IMR-90 (cell line): ENCODE results near the gene ACIN1. TPM values are rescaled to one million over a fixed set of nuclear protein-coding genes. Genes with fewer than 3 reads are reported as not detected.

Experiments
- ATAC-seq: fragments of 200-7000 bp; cut with Tn5 transposase; 2 replicates; pipeline ENCODE4 v1.9.1; 2020; ENCODE audit warnings: low read depth, mild to moderate bottlenecking, moderate library complexity
- BruUV-seq: library from RNA; stranded (reverse); fragments of 400-500 nt; replicated peaks from 2 replicates; lab custom pipeline; 2021; lab: Mats Ljungman, UMichigan
- CTCF ChIA-PET: fragments of 300-600 bp; formaldehyde crosslinking; extraction: SDS; loops from one replicate; lab custom pipeline; 2021; ENCODE audit warnings: antibody characterized with exemption; lab: Yijun Ruan, JAX
- POLR2A ChIA-PET: fragments of 300-600 bp; sonication (Branson Sonifier 250); formaldehyde crosslinking; loops from one replicate; lab custom pipeline; 2022; ENCODE audit warnings: antibody characterized with exemption; ENCODE audit not compliant: unreplicated experiment; lab: Charles Lee
- DNase-seq: peaks from one replicate; pipeline ENCODE4 v3.0.0; 2013
- H2AFZ ChIP-seq: replicated peaks from 2 replicates; pipeline ENCODE3; 2013; ENCODE audit warnings: low read length, mild to moderate bottlenecking; ENCODE audit not compliant: poor library complexity
- H2AK5ac ChIP-seq: 2 replicates; pipeline ENCODE4 v1.6.1; 2013; ENCODE audit warnings: low read depth, low read length, inconsistent platforms
- H2AK9ac ChIP-seq: replicated peaks from 2 replicates; pipeline ENCODE3; 2013; ENCODE audit warnings: mild to moderate bottlenecking, low read depth, low read length, moderate library complexity; ENCODE audit not compliant: poor library complexity
- H2BK120ac ChIP-seq: 2 replicates; pipeline ENCODE4 v1.6.1; 2013; ENCODE audit warnings: low read depth, low read length, inconsistent platforms
- H2BK15ac ChIP-seq: 3 replicates; pipeline ENCODE4 v1.6.1; 2013; ENCODE audit warnings: low read depth, low read length, inconsistent platforms
- H2BK20ac ChIP-seq: 2 replicates; pipeline ENCODE4 v1.6.1; 2013; ENCODE audit warnings: low read depth, mild to moderate bottlenecking, inconsistent platforms, low read length, moderate library complexity
- H2BK5ac ChIP-seq: 2 replicates; pipeline ENCODE4 v1.6.1; 2013; ENCODE audit warnings: mild to moderate bottlenecking, low read depth, low read length, inconsistent platforms; ENCODE audit not compliant: poor library complexity, severe bottlenecking
- H3K14ac ChIP-seq: replicated peaks from 2 replicates; pipeline ENCODE4 v1.6.1; 2013; ENCODE audit warnings: low read depth, low read length, inconsistent platforms
- H3K18ac ChIP-seq: 2 replicates; pipeline ENCODE4 v1.6.1; 2013; ENCODE audit warnings: low read depth, low read length, control low read depth
- H3K23ac ChIP-seq: 2 replicates; pipeline ENCODE4 v1.6.1; 2013; ENCODE audit warnings: low read depth, low read length, inconsistent platforms
- H3K27ac ChIP-seq: 2 replicates; pipeline ENCODE4 v1.5.1; 2013; ENCODE audit warnings: mild to moderate bottlenecking, control low read depth, low read length; ENCODE audit not compliant: insufficient read depth
- H3K27me3 ChIP-seq: 2 replicates; pipeline ENCODE4 v1.6.1; 2013; ENCODE audit warnings: low read length; ENCODE audit not compliant: control insufficient read depth, insufficient read depth
- H3K36me3 ChIP-seq: 2 replicates; pipeline ENCODE4 v1.6.1; 2013; ENCODE audit warnings: low read length, mixed read lengths; ENCODE audit not compliant: control insufficient read depth, insufficient read depth
- H3K4ac ChIP-seq: 2 replicates; pipeline ENCODE4 v1.6.1; 2013; ENCODE audit warnings: low read depth, low read length, inconsistent platforms
- H3K4me1 ChIP-seq: 2 replicates; pipeline ENCODE4 v1.6.1; 2013; ENCODE audit warnings: low read length, mixed read lengths; ENCODE audit not compliant: control insufficient read depth, insufficient read depth
- H3K4me2 ChIP-seq: 2 replicates; pipeline ENCODE4 v1.6.1; 2013; ENCODE audit warnings: low read depth, mild to moderate bottlenecking, control low read depth, low read length, moderate library complexity
- H3K4me3 ChIP-seq: 2 replicates; pipeline ENCODE4 v1.5.1; 2013; ENCODE audit warnings: low read depth, mild to moderate bottlenecking, control low read depth, low read length, moderate library complexity; ENCODE audit not compliant: insufficient read depth
- H3K56ac ChIP-seq: 2 replicates; pipeline ENCODE4 v1.6.1; 2013; ENCODE audit warnings: low read length, inconsistent platforms; ENCODE audit not compliant: insufficient read depth; ENCODE audit errors: extremely low read depth
- H3K79me1 ChIP-seq, 2 experiments: 2 replicates each; pipeline ENCODE4 v1.6.1; 2013; ENCODE audit warnings: low read length in 2 of 2, inconsistent platforms in 1 of 2, low read depth in 1 of 2
- H3K9ac ChIP-seq: 2 replicates; pipeline ENCODE4 v1.6.1; 2013; ENCODE audit warnings: low read depth, low read length, control low read depth
- H3K9me1 ChIP-seq: 2 replicates; pipeline ENCODE4 v1.6.1; 2013; ENCODE audit warnings: low read length, inconsistent platforms; ENCODE audit not compliant: insufficient read depth
- H3K9me3 ChIP-seq: 2 replicates; pipeline ENCODE4 v1.6.1; 2013; ENCODE audit warnings: low read length; ENCODE audit not compliant: control insufficient read depth, insufficient read depth
- H4K20me1 ChIP-seq: 2 replicates; pipeline ENCODE4 v1.6.1; 2013; ENCODE audit warnings: low read length, inconsistent platforms; ENCODE audit not compliant: insufficient read depth
- H4K5ac ChIP-seq: 2 replicates; pipeline ENCODE4 v1.6.1; 2013; ENCODE audit warnings: mild to moderate bottlenecking, low read depth, low read length, control low read depth
- H4K8ac ChIP-seq, 2 experiments: 2 replicates each; pipeline ENCODE4 v1.6.1; 2013; ENCODE audit warnings: low read depth in 2 of 2, low read length in 2 of 2, control low read depth in 1 of 2, inconsistent platforms in 1 of 2
- H4K91ac ChIP-seq: 2 replicates; pipeline ENCODE4 v1.6.1; 2013; ENCODE audit warnings: low read depth, low read length, inconsistent platforms; ENCODE audit not compliant: insufficient read depth
- CEBPB ChIP-seq: IDR thresholded peaks from 2 replicates; pipeline ENCODE4 v1.6.1; 2012; ENCODE audit warnings: low read depth, low read length, improper control_type of control experiment
- FOS ChIP-seq: fragments of 150-350 bp; IDR thresholded peaks from 2 replicates; pipeline ENCODE4 v1.6.1; 2016; ENCODE audit warnings: low read depth, low read length
- MXI1 ChIP-seq: IDR thresholded peaks from 2 replicates; pipeline ENCODE4 v1.6.1; 2012; ENCODE audit warnings: low read depth, mild to moderate bottlenecking, low read length, moderate library complexity, borderline replicate concordance
- USF2 ChIP-seq: fragments of 150-350 bp; IDR thresholded peaks from 2 replicates; pipeline ENCODE4 v1.6.1; 2017; ENCODE audit warnings: mild to moderate bottlenecking, antibody characterized with exemption, low read length, low read depth
- WGBS, 2 experiments: methylation state at CpG; one replicate each; pipeline versions ENCODE4 v1.1.5 to v1.1.7; 2013; ENCODE audit warnings: missing lambda C conversion rate in 2 of 2; ENCODE audit not compliant: insufficient read length in 1 of 2; ENCODE audit errors: extremely low coverage in 2 of 2; 5-methylcytosine and 5-hydroxymethylcytosine counted together
- dilution Hi-C: fragments of 300-500 bp; cut with HindIII; formaldehyde crosslinking; loops from one replicate; pipeline ENCODE4 v1.14.3; 2018; ENCODE audit warnings: low sequenced_read_pairs; ENCODE audit not compliant: unreplicated experiment
- in situ Hi-C: fragments of 300-500 bp; cut with MboI; formaldehyde crosslinking; loops from 3 replicates; pipeline ENCODE4 v1.14.3; 2019; ENCODE audit warnings: low sequenced_read_pairs, inconsistent platforms, mixed read lengths
- intact Hi-C: fragments of 100-400 bp; cut with micrococcal nuclease; formaldehyde crosslinking; loops from 2 replicates; pipeline ENCODE4 v1.10.0; 2022
- polyA plus RNA-seq, 3 experiments: library from polyadenylated mRNA; depleted of rRNA; stranded (reverse); fragments of >200 nt; gene quantifications; 2 replicates each; pipeline ENCODE4 v1.2.3, GENCODE V29; 2012; ENCODE audit warnings: low replicate concordance in 1 of 3
- total RNA-seq: library from RNA; depleted of rRNA; stranded (reverse); fragments of >200 nt; gene quantifications from 2 replicates; pipeline ENCODE4 v1.2.3, GENCODE V29; 2012

The ACIN1 gene
- total and polyA plus RNA-seq, 2 of the 4 experiments (the other 2 are of a cell fraction) = 73.8 to 185 TPM

GRCh38 chr14:23063601-23064000, 31.3 kb downstream of the ACIN1 start:
- no peak overlapping the region; the same call in 1 of the 2 replicates for H3K27ac ChIP-seq
- no peak overlapping the region for H4K91ac ChIP-seq
- no peaks in the 10 kb centered on the region for H3K9me3 ChIP-seq
- intact Hi-C loops (loop anchor here (2.0 kb wide), 1 partner anchor 135 kb away; the partner anchor contains the start of gene PRMT5), dilution Hi-C loops (no loop called here), in situ Hi-C loops (loop anchor here (10.0 kb wide), 1 partner anchor 509 kb away; no protein-coding TSS in a partner anchor)
- no peak overlapping the region for H2BK20ac ChIP-seq
- H3K14ac ChIP-seq = no peak overlapping the region
- no peak overlapping the region for H2AK5ac ChIP-seq
- H2BK120ac ChIP-seq = no peak overlapping the region
- H3K4ac ChIP-seq = no peak overlapping the region
- no peak overlapping the region for H2AK9ac ChIP-seq
- peaks cover 9% of the 10 kb centered on the region for H3K4me1 ChIP-seq
- H3K9me1 ChIP-seq = peaks cover 8% of the 10 kb centered on the region; the same call in 1 of the 2 replicates
- H2BK5ac ChIP-seq = no peak overlapping the region
- 79% methylated on average over 2 of the region's 5 CpGs; no CpG with 5 or more reads in 1 of the 2 experiments for WGBS, 2 experiments
- H3K9ac ChIP-seq = no peak overlapping the region
- POLR2A ChIA-PET = no interaction called here
- no peak for ATAC-seq
- H4K8ac ChIP-seq = no peak overlapping the region
- no peak overlapping the region for H3K4me2 ChIP-seq
- CTCF ChIA-PET = interaction anchor here (1.1 kb wide), 1 partner anchor 57 kb away, joined by 3 read pairs; no protein-coding TSS in a partner anchor
- no peak overlapping the region for H3K18ac ChIP-seq
- no peak for TF ChIP-seq FOS
- no peak for TF ChIP-seq CEBPB
- no peak for TF ChIP-seq MXI1
- TF ChIP-seq USF2 = no peak
- H3K36me3 ChIP-seq = peaks cover 78% of the 10 kb centered on the region
- no peak for DNase-seq
- H4K20me1 ChIP-seq = peaks cover 36% of the 10 kb centered on the region
- H3K56ac ChIP-seq = no peak overlapping the region
- H3K4me3 ChIP-seq = no peak overlapping the region
- no peak overlapping the region for H2AFZ ChIP-seq
- H3K79me1 ChIP-seq = peaks cover 21 to 75% of the 10 kb centered on the region in 2 experiments
- H3K23ac ChIP-seq = no peak overlapping the region
- H4K5ac ChIP-seq = no peak overlapping the region
- no peak overlapping the region for H2BK15ac ChIP-seq
- no TSS peak for BruUV-seq
- H3K27me3 ChIP-seq = no peaks in the 10 kb centered on the region
